ENCODE measurements around the gene MED13L. TPM values are rescaled to one million over a fixed set of nuclear protein-coding genes. Genes with fewer than 3 reads are reported as not detected.

MED13L gene
- total and polyA plus RNA-seq, 2 of the 8 experiments (the other 6 are each of a cell fraction or from before 2014, with no cell fraction given): 15.9 to 51.7 TPM

DNA sequence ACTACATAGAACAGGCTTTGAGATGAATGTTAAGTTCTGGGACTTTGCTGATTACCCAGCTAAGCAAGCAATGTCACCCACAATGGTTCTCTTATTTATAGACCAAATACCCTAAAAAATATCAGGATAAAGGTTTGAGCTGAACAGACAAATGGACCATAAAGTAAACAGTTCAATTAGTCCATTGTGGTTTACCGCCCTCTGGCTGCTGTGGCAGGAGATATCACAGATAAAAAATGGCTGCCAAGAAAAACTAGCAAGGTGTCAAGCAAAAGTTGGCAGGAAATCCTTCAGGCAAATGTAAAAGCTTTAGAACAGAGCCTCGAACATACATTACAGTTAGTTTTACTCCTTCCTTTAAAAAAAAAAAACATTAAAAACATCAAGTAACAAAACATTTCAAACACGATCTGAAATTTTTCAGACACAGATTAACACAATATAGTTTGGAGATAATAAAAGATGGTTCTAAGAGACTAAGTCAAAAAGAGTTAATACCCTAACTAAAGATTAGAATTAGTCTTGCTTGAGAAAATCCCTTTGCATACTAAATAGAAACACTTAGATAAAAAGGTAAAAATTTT, 41.3 kb downstream of the MED13L start (continued):
- TF ChIP-seq, protein P1, sequence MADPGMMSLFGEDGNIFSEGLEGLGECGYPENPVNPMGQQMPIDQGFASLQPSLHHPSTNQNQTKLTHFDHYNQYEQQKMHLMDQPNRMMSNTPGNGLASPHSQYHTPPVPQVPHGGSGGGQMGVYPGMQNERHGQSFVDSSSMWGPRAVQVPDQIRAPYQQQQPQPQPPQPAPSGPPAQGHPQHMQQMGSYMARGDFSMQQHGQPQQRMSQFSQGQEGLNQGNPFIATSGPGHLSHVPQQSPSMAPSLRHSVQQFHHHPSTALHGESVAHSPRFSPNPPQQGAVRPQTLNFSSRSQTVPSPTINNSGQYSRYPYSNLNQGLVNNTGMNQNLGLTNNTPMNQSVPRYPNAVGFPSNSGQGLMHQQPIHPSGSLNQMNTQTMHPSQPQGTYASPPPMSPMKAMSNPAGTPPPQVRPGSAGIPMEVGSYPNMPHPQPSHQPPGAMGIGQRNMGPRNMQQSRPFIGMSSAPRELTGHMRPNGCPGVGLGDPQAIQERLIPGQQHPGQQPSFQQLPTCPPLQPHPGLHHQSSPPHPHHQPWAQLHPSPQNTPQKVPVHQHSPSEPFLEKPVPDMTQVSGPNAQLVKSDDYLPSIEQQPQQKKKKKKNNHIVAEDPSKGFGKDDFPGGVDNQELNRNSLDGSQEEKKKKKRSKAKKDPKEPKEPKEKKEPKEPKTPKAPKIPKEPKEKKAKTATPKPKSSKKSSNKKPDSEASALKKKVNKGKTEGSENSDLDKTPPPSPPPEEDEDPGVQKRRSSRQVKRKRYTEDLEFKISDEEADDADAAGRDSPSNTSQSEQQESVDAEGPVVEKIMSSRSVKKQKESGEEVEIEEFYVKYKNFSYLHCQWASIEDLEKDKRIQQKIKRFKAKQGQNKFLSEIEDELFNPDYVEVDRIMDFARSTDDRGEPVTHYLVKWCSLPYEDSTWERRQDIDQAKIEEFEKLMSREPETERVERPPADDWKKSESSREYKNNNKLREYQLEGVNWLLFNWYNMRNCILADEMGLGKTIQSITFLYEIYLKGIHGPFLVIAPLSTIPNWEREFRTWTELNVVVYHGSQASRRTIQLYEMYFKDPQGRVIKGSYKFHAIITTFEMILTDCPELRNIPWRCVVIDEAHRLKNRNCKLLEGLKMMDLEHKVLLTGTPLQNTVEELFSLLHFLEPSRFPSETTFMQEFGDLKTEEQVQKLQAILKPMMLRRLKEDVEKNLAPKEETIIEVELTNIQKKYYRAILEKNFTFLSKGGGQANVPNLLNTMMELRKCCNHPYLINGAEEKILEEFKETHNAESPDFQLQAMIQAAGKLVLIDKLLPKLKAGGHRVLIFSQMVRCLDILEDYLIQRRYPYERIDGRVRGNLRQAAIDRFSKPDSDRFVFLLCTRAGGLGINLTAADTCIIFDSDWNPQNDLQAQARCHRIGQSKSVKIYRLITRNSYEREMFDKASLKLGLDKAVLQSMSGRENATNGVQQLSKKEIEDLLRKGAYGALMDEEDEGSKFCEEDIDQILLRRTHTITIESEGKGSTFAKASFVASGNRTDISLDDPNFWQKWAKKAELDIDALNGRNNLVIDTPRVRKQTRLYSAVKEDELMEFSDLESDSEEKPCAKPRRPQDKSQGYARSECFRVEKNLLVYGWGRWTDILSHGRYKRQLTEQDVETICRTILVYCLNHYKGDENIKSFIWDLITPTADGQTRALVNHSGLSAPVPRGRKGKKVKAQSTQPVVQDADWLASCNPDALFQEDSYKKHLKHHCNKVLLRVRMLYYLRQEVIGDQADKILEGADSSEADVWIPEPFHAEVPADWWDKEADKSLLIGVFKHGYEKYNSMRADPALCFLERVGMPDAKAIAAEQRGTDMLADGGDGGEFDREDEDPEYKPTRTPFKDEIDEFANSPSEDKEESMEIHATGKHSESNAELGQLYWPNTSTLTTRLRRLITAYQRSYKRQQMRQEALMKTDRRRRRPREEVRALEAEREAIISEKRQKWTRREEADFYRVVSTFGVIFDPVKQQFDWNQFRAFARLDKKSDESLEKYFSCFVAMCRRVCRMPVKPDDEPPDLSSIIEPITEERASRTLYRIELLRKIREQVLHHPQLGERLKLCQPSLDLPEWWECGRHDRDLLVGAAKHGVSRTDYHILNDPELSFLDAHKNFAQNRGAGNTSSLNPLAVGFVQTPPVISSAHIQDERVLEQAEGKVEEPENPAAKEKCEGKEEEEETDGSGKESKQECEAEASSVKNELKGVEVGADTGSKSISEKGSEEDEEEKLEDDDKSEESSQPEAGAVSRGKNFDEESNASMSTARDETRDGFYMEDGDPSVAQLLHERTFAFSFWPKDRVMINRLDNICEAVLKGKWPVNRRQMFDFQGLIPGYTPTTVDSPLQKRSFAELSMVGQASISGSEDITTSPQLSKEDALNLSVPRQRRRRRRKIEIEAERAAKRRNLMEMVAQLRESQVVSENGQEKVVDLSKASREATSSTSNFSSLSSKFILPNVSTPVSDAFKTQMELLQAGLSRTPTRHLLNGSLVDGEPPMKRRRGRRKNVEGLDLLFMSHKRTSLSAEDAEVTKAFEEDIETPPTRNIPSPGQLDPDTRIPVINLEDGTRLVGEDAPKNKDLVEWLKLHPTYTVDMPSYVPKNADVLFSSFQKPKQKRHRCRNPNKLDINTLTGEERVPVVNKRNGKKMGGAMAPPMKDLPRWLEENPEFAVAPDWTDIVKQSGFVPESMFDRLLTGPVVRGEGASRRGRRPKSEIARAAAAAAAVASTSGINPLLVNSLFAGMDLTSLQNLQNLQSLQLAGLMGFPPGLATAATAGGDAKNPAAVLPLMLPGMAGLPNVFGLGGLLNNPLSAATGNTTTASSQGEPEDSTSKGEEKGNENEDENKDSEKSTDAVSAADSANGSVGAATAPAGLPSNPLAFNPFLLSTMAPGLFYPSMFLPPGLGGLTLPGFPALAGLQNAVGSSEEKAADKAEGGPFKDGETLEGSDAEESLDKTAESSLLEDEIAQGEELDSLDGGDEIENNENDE (IDR thresholded peaks at IDR 0.05; ENCODE audit: insufficient replicate concordance, low read length): no peak
- TF ChIP-seq YY1 (IDR thresholded peaks at IDR 0.05; ENCODE audit: low read depth, low read length): peak; percentile 95
- TF ChIP-seq, protein P2, sequence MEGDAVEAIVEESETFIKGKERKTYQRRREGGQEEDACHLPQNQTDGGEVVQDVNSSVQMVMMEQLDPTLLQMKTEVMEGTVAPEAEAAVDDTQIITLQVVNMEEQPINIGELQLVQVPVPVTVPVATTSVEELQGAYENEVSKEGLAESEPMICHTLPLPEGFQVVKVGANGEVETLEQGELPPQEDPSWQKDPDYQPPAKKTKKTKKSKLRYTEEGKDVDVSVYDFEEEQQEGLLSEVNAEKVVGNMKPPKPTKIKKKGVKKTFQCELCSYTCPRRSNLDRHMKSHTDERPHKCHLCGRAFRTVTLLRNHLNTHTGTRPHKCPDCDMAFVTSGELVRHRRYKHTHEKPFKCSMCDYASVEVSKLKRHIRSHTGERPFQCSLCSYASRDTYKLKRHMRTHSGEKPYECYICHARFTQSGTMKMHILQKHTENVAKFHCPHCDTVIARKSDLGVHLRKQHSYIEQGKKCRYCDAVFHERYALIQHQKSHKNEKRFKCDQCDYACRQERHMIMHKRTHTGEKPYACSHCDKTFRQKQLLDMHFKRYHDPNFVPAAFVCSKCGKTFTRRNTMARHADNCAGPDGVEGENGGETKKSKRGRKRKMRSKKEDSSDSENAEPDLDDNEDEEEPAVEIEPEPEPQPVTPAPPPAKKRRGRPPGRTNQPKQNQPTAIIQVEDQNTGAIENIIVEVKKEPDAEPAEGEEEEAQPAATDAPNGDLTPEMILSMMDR (IDR thresholded peaks at IDR 0.05; ENCODE audit: control extremely low read depth in 1 of 3, insufficient read depth in 1 of 3, low read depth in 1 of 3, low read length in 3 of 3): peak in 2 of 3 experiments; percentile 64 to 76; a peak in 3 of 4 replicates
- no peak for TF ChIP-seq KDM5A (IDR thresholded peaks at IDR 0.05; ENCODE audit: low read length)
- TF ChIP-seq POLR2AphosphoS5 (IDR thresholded peaks at IDR 0.05; ENCODE audit: low read depth, low read length): no peak
- TF ChIP-seq SP2 (IDR thresholded peaks at IDR 0.05; ENCODE audit: low read length): no peak
- 0 out of 2 replicates have a peak, but pooled peaks have one; percentile 20 for TF ChIP-seq JUND (IDR thresholded peaks at IDR 0.05; ENCODE audit: low read length)
- TF ChIP-seq SIN3A (conservative IDR thresholded peaks at IDR 0.05 in 1 of 2, IDR thresholded peaks at IDR 0.05 in 1 of 2; ENCODE audit: low read depth in 1 of 2, low read length in 2 of 2): no peak
- no peak for TF ChIP-seq SIX5 (IDR thresholded peaks at IDR 0.05; ENCODE audit: low read depth, low read length)
